ENCODE measurements around the gene CHN1.

GRCh38 chr2:175054340-175054739, 49.2 kb upstream of the CHN1 start:
- no peak for TF ChIP-seq POLR2A (IDR thresholded peaks at IDR 0.05; ENCODE audit: low read depth, low read length)
- no peak for TF ChIP-seq POLR2AphosphoS5 (IDR thresholded peaks at IDR 0.05; ENCODE audit: low read depth, low read length)
- TF ChIP-seq PAX5 (IDR thresholded peaks at IDR 0.05; ENCODE audit: insufficient read depth, low read length, severe bottlenecking) = no peak
- TF ChIP-seq TAF1 (IDR thresholded peaks at IDR 0.05; ENCODE audit: low read depth, low read length) = no peak
- no peak for TF ChIP-seq SPI1 (IDR thresholded peaks at IDR 0.05; ENCODE audit: low read depth, low read length)

All from GM12891 (cell line).